Activated T-helper 1 cell treated with anti-CD3 and anti-CD28 coated beads, Interleukin-2, amount 50 U/mL, for 16 hours (primary cell): ENCODE results near the gene COL6A3.

Source experiments
- DNase-seq, 2 donors: peaks; one replicate each; pipeline ENCODE4 v3.0.0-alpha.2; 2020; ENCODE audit warnings: low read depth in 1 of 2, low spot score in 1 of 2

The COL6A3 gene

DNA sequence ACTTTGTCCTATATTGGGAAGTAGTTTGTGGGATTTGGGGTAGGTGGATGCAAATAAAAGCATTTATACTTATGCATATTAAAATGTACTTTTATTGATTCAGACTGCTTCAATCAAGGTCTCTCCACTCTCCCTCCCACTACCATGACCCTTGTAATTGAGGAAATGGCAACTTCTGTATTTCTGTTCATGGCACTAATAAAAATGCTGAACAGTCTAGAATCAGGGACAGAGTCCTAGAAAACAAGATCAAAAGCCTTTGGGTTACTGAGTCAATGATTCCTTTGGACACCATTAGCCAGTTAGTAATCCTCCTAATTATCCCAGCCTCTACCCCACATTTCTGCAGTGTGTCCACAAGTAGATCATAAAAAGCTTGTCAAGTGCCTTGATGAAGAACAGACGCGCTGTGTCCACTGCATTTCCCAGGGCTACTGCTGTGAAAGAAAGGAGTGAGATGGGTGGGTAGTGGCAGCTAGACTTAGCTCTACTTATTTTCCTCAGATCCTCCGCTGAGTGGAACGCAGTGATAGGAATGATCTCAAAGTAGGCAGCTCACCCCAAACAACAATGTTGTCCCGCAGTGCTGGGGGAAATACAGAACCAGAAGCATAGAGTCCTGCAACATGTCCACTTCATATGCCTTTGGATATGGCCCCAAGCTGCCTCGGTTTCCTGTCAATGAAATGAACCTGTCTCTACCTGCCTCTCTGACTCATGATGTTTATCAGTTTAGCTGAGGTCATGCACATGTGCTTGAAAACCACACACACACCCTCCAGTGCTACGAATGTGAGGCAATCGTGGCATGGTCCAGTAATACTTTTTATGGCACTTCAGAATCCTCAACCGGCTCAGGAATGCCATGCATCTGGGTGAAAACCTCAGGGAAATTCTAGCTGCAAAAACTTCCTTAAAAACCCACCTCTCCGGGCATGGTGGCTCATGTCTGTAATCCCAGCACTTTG is 115.5 kb downstream of the COL6A3 start:
- DNase-seq, result no peak

DNA sequence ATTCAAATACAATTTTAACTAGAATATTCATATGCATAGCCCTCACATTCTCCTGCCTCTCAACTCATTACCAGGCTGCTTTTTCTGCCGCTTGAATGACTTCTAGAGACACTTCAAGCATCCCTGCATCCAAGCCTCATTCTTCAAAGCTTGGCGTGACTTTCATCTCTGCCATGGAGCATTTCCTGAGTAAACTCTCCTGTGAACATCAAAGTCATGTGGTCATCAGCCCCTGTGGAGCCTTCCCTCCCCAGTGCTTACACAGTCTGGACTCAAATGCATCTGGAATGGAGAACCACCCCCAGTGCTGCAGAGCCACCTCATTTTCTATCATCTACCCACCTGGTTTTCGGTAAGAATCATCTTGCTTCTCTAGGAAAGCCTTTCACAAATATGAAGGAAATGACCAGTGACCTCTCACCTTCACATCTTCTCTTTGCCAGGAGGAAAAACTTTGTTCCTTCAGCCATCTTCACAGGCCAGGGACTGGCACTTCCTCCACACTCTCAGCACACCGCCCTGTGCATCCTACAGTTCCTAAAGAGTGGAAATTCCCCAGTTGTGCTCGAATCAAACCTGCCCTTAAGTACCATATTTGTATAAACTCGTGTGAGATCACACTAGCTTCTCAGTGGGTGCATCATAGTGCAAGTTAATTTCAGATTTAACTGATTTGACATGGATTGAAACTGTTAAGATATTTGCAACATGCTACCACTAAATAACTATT is 116.4 kb downstream of the COL6A3 start:
- no peak for DNase-seq

DNA sequence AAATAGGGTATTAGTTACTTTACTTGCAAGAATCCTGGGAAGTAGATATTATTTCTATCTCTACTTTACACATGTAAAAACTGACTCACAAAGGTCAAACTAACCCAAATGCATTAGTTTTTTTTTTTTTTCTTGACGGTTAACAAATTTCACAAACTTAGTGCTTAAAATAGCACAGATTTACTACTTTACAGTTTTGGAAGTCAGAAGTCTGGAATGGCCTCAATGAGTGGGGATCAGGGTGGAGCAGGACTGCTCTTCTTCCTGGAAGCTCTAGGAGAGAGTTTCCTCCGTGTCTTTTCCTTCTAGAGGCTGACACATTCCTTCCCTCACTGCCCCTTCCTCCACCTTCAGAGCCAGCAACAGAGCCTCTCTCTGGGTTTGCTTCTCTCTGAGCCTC is 117.2 kb downstream of the COL6A3 start:
- DNase-seq, result no peak

DNA sequence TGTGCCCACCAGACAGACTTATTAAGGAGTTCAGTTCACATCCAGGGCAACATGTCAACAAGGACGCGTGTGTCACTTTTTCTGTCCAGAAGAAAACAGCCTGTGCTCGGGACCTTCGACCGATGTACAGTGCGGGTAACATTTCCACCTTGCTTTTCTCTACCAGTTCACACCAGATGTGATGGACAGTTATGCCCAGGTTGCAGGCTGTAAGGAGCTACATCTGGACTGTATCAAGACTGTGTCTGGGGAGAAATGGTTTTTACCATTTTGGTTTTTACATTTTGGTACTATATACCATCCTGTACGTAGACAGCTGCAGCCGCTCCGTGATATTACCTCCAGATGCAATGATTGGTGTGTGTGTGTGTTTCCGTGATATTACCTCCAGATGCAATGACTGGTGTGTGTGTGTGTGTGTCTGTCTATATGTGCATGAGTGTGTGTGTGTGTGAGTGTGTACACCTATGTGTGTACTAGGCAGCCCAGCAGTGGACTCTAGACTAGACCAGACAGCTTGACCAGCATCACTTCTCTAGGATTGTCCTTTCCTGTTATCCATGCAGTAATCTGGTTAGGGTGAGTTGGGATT is 118.0 kb downstream of the COL6A3 start:
- no peak for DNase-seq

DNA sequence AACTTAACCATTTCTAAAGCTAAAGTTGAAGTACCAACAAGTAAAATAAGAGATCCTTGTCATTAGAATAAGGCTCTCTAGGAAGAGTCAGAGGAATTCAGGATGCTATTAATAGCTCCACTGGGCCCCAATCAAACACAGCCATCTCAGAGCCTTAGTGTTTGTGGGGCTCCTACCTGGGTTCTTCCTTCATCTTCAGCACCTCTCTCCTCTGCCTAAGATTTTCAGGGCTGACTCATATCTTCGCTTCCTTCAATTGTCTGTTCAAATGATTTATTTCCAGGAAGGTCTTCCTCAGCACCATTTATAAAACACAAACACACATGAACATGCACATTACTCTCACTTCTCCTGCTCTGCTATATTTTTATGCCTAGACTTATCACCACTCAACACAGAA is 119.5 kb downstream of the COL6A3 start:
- DNase-seq, result no peak

DNA sequence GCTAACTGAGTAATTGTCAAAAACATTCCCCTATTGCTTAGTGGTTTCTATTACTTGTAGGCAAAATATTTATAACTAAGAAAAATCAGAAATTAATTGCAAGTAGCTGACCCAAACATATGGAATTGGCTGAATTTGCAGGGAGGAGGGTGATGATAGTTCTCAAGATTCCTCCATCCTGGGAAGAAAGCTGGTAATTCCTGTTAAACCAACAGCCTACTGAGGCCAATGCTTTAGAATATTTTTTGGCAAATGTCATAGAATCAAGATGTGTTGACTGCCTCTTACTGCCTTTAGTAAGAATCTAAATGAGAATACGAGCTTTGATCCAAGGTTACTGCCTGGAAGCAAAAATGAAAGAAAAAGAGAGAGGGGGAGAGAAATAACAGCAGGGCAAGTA is 120.0 kb downstream of the COL6A3 start:
- DNase-seq, result no peak

DNA sequence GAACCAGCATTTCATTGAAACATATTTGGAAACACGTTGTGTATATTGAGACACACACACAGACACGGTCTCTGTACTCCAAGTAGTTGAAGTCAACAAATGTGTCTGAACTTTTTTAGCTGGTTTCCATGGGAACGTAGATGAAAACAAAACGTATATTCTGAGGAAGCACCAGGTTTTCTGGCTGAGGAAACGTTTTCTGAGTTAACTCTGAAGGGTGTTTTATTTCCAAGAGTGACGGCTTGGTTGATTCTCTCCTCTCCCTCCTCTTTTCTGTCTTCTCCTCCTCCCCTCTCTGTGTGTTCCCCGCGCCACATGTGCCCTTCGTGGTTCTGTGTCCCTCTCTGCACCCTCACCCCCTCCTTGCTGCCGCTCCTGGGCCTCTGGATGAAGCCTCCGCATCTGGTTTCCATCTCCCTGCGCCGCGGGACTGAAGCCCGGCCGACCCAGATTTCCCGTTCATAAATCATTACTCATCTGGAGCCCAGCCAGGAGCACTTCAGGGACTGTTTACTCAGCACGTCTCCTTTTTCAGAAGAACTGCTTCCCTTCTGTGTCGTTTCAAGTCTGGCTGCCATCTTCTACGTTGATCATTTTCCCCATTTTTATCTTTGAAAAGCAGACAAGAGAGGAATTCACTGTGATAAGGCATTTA is 122.7 kb downstream of the COL6A3 start:
- DNase-seq, result no peak

DNA sequence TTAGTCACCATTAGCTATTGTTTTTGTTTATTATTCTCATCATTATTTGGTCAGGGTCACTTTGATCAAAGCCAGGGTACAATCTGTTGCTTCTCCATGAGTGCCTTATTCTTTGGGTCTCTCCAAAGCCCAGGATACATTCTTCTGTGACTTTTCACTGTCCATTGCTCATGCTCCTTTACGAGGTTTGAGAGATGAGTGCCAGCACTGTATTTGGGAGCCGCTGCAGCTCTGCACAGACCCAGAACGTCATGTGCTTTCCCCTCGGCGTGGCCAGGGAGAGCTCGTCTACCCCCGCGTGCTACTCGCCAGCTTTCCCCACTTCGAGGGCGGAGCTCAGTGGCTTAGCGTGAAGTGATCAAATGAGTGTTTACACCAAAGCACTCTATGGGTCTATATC is 123.7 kb downstream of the COL6A3 start:
- DNase-seq, result no peak

DNA sequence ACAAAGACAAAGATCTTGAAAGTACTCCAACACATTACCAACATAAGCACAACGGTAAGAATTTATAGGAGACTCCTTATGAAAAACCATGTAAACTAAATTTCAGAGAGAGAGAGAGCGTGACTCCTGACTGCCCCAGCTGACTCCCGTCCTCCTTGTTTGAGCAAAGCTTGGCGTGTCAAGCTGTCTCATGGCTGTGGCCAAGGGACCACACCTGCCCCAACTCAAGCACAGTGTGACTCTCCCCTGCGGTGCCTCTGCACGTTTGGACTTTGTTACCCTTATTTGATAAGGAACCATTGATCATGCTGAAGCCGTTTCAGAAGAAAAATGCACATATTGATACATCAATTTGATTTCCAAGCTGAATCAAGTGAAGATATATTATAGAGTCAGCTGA is 124.8 kb downstream of the COL6A3 start:
- DNase-seq, result no peak

DNA sequence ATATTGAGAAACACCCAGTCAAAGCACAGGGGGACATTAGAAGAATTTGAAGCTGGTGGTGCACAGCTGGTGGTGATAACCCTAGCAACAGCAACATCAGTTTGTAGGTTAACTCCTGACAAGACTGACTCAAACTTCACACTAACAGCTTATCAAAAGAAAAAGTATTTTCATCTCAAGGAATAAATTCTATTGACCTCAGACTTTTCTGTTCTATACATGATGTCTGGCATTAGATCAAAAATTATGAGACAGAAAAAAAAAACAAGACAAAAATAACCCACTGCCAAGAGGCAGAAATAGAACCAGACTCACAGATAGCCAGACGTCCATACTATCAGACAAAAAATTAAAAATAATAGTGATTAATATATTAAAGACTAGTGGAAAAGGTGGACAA is 126.1 kb downstream of the COL6A3 start:
- no peak for DNase-seq

DNA sequence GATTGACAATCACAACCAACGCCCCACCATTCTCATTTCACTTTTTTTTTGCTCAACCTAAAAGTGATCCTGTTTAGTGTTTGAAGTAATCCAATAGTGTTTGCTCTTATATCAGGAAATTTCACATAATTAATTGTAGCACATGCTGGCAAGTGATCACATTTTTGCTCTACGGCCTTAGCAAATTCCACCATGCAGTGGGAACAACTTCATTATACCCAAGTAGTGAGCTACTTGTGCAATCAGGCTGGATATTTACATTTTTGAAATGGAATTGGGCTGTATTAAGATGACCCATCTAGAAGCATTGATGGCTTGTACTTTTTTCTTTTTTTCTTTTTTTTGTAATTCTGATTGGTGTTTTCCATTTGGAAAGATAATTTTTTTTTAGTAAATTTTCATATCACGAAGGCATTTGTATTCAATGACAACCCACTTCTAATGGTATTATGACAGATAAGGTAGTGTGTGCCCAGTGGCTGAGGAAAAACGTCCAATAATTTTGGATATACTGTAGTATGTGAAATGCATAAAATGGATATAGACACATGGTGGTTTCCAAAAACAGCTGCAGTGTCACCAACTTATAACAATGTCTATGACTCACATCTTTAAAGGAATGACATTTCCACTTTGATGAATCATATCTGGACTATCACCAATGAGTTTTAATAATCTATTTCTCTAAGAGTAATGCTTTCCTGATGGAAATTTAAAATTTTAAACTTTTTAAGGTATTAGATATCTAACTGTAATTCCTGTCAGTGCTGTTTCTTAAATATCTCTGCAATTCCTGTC is 130.6 kb downstream of the COL6A3 start:
- DNase-seq, result no peak

DNA sequence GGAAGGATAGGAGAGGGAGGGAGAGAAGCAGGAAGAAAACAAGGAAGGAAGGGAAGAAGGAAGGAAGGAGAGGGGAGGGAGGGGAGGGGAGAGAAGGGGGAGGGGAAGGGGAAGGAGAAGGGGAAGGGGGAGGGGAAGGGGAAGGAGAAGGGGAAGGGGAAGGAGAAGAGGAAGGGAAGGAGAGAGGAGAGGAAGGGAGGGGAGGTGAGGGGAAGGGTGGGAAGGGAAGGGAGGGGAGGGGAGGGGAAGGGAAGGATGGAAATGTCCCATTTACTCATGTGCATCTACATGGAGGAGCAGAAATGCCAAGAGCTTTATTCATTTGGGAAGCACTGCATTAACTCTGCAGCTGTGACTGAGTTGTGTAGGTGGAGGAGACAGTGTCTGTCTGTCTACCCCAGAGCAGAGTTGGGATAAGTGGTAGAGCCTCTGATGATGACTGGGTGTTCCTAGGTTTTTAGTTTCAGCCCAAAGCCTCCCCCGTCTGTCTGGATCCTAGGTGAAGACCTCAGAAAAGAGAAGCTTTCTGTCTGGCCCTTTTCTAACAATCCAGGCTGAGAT is 131.3 kb downstream of the COL6A3 start:
- no peak for DNase-seq

DNA sequence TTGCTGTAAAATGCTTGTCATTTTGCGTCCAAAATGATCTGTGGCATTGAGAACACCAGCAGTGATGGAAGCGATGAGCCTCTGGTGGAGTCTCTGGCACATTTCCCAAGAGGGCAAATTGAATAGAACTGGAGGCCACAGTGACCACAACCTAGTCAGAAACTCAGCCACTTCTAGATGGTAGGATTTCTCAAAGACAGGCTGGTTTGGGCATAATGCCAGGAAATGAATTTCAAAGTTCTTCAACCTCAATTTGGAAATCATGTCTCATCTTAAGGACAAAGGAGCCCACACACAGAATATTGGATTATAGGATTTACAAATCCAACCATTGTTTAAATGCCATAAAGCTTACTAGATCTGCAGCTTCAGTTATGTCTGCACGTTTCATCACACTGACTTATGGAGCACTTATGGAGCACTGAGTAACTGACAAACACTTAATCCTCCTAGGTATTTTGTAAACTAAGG is 132.1 kb downstream of the COL6A3 start:
- no peak for DNase-seq

DNA sequence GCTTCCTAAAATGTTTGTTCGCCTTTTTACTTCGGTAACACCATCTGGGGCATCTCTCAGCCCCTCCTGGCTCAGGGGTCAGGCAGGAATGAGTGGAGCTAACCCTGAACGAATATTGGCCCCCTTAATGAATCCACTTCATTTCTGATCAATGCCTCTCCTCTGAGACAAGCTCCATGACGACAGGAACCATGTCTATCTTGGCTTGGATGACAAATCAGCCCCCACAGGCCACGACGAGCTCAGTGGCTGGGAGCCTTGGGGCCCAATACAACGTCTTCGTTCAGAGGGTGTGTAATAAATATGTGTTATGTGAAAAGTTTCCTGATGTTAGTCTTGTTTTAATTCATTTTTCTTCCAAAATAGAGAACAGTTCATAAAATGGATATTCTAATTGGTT is 133.0 kb downstream of the COL6A3 start:
- no peak for DNase-seq

DNA sequence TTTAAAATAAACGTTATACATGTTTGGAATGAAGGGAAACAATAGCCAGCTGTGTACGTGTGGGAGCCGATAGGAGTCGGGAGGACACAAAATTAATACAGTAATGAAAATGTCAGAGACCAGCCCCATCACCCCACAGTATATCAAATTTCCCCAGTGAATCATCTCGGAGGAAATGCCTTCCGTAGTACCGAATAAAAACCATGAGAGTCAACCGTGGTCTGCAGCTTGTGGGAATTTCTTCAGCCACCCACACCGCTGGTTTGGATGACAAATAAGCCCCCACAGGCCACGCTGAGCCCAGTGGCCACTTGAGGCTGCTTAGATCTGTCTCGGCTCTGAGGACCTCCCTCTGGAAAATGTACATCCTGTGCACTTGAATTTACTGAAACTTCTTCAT is 133.7 kb downstream of the COL6A3 start:
- DNase-seq, result no peak

DNA sequence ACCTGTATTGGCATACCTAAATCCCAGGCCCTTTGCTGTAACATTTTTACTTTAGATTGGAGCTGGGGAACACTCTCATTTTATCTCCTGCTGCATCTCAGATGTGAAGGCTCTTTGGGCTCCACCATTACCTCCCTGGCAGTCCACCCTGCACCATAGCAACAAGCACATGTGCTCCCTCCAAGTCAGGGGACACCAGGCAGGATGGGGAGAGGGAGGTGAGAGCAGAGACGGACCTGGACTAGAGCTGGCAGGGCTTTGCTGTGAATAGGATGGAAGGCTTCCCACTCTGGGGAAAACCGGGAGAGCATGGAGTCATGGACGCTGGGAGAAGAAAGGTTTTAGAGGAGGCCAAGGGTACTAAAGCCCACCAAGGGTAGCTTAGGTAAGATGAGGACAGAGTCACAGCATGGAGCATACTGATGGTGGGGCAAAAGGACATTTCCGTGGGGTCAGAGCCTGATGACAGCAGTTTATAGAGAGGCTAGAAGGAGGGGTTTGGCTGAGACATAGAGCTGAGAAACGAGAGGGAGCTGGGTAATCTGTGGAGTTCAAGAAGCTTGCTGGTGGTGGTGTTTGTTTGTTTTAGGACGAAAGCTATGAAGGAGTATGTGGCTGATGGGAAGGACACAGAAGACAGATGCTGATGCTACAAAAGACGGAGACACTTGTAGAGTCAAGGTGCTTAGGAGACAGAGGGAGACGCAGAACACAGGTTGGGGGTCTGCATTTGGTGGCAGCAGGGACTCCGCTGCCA is 134.8 kb downstream of the COL6A3 start:
- DNase-seq, result no peak

DNA sequence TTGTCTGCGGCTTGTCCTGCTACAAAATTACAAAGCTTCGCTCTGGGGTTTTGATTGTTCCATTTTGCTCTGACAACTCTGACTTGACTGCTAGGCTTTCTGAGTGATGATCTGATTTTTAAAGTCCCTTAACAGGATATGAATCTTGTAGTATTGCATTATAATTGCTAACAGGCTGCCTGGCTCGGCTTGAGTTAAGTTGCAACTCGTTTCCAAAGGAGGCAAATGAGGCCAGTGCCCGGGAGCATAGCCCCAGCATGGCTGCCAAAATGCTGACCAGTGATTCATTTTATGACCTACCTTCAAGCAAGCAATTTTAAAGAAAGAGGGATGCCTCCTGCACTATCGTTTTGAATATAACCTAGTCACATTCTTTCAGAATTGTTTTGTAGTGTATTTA is 135.4 kb downstream of the COL6A3 start:
- no peak for DNase-seq

DNA sequence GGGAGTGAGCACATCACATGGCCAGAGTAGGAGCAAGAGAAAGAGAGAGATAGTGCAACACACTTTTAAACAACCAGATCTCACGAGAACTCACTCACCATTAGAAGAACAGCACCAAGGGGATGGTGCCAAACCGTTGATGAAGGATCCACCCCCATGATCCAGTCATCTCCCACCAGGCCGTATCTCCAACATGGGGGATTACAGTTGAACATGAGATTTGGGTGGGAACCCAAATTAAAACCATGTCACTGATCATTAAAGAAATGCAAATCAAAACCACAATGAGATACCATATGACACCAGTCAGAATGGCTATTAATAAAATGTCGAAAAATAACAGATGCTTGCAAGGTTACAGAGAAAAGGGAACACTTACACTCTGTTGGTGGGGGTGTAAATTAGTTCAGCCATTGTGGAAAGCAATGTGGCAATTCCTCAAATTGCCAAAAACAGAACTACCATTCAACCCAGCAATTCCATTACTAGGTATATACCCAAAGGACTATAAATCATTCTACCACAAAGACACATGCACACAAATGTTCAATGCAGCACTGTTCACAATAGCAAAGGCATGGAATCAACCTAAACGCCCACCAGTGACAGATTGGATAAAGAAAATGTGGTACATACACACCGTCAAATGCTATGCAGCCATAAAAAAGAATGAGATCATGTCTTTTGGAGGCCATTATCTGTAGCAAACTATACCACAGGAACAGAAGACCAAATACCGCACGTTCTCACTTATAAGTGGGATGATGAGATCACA is 137.1 kb downstream of the COL6A3 start:
- no peak for DNase-seq
